Endodermal cell (in vitro differentiated cells): Measurements from ENCODE around the gene GARNL3. TPM values are rescaled to one million over a fixed set of nuclear protein-coding genes. Genes with fewer than 3 reads are reported as not detected.
A peak's percentile ranks its signal among the peaks of the same experiment; 100 is the strongest.

Experiments used
- DNase-seq: peaks from one replicate; pipeline ENCODE4 v3.0.0-alpha.2; 2017
- H3K27ac ChIP-seq: 2 replicates; pipeline ENCODE4 v1.5.1; 2013; ENCODE audit warnings: mild to moderate bottlenecking, low read depth, low read length, moderate library complexity
- H3K27me3 ChIP-seq: 2 replicates; pipeline ENCODE4 v1.6.1; 2013; ENCODE audit warnings: mild to moderate bottlenecking, low read length, moderate library complexity; ENCODE audit not compliant: insufficient read depth, control insufficient read depth, poor library complexity, severe bottlenecking
- H3K36me3 ChIP-seq: 2 replicates; pipeline ENCODE4 v1.7.0; 2013; ENCODE audit warnings: mild to moderate bottlenecking, low read length, moderate library complexity; ENCODE audit not compliant: control insufficient read depth, insufficient read depth
- H3K4me1 ChIP-seq: one replicate; pipeline ENCODE4 v1.7.0; 2013; ENCODE audit warnings: low read length; ENCODE audit not compliant: control insufficient read depth, insufficient read depth
- H3K4me3 ChIP-seq: 2 replicates; pipeline ENCODE4 v1.5.1; 2013; ENCODE audit warnings: mild to moderate bottlenecking, low read length, moderate library complexity
- H3K9ac ChIP-seq: 2 replicates; pipeline ENCODE4 v1.6.1; 2013; ENCODE audit warnings: mild to moderate bottlenecking, low read length, moderate library complexity; ENCODE audit not compliant: poor library complexity, severe bottlenecking; ENCODE audit errors: extremely low read depth
- H3K9me3 ChIP-seq: 2 replicates; pipeline ENCODE4 v1.6.1; 2013; ENCODE audit warnings: mild to moderate bottlenecking, low read length, moderate library complexity; ENCODE audit not compliant: control insufficient read depth
- H3K27ac Mint-ChIP-seq: 2 replicates; pipeline ENCODE4 v1.8.0; 2020; ENCODE audit warnings: mixed read lengths
- H3K27me3 Mint-ChIP-seq: 2 replicates; pipeline ENCODE4 v1.8.0; 2021; ENCODE audit warnings: mild to moderate bottlenecking, mixed read lengths; ENCODE audit not compliant: insufficient read depth
- H3K36me3 Mint-ChIP-seq: 2 replicates; pipeline ENCODE4 v1.8.0; 2020; ENCODE audit warnings: low read depth, mixed read lengths
- H3K4me1 Mint-ChIP-seq: 2 replicates; pipeline ENCODE4 v1.8.0; 2020; ENCODE audit warnings: mixed read lengths
- H3K4me3 Mint-ChIP-seq: 2 replicates; pipeline ENCODE4 v1.8.0; 2020; ENCODE audit warnings: mild to moderate bottlenecking, moderate library complexity, mixed read lengths
- H3K9me3 Mint-ChIP-seq: 2 replicates; pipeline ENCODE4 v1.8.0; 2020; ENCODE audit warnings: mild to moderate bottlenecking, mixed read lengths
- CTCF ChIP-seq: fragments of 200-600 bp; sonication (generic); conservative IDR thresholded peaks from 2 replicates; pipeline ENCODE4 v1.5.0; 2021; ENCODE audit warnings: antibody characterized with exemption, mild to moderate bottlenecking
- WGBS, 2 experiments: methylation state at CpG; one replicate each; pipeline versions ENCODE4 v1.1.5 to v1.1.7; 2013; ENCODE audit warnings: missing lambda C conversion rate in 2 of 2, mixed read lengths in 1 of 2; ENCODE audit not compliant: insufficient coverage in 1 of 2, insufficient read length in 1 of 2; 5-methylcytosine and 5-hydroxymethylcytosine counted together
- total RNA-seq, 2 donors: library from RNA; stranded (reverse); fragmentation: NEBNext Ultra II Directional in 1 of 2; extraction: Animal tissue kit (Norgen Biotek cat#: 25700) in 1 of 2; gene quantifications; 2 replicates in 1 of 2; 3 replicates in 1 of 2; pipeline ENCODE4 v1.2.1, GENCODE V29; 2021

The GARNL3 gene
- total RNA-seq, 2 donors from 2014 or later = 7.2 to 12.8 TPM

DNA sequence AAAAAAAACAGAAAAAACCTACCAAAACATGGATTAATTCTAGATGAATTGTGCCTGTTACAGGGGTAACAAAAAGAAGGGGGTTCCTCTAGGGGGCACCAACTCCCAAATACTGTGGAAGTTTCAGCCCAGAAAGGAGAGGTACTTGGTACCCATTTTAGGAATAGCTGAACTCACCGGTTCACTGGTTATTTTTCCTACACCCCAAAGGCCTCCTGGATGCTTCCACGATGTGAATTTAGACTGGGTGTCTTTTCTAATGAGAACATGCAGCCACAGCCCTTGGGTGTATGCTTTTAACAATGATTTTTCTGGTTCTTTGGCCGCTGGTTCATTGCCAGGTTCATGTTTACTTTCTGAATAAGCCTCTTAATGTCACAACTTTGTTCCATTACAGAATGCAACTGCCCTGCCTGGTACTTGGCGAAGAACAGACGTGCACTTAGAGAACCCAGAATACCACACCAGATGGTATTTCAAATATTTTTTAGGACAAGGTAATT lies 46.7 kb downstream of the GARNL3 start:
- no peaks in the 10 kb centered on the region for H3K36me3 ChIP-seq
- peak; percentile 68 for DNase-seq
- no peaks in the 10 kb centered on the region for H3K9me3 ChIP-seq
- WGBS, 2 experiments = 93 to 94% methylated on average over 2 to 5 of the region's 5 CpGs
- Mint-ChIP-seq H3K9me3 (no peaks in the 10 kb centered on the region), H3K36me3 (no peaks in the 10 kb centered on the region), H3K4me3 (no peak overlapping the region), H3K27ac (no peak overlapping the region), H3K27me3 (no peaks in the 10 kb centered on the region), H3K4me1 (no peaks in the 10 kb centered on the region)
- no peak overlapping the region for H3K9ac ChIP-seq
- TF ChIP-seq CTCF = peak; percentile 67
- H3K27ac ChIP-seq = no peak overlapping the region
- no peaks in the 10 kb centered on the region for H3K4me1 ChIP-seq
- H3K4me3 ChIP-seq = no peak overlapping the region
- H3K27me3 ChIP-seq = no peaks in the 10 kb centered on the region

DNA sequence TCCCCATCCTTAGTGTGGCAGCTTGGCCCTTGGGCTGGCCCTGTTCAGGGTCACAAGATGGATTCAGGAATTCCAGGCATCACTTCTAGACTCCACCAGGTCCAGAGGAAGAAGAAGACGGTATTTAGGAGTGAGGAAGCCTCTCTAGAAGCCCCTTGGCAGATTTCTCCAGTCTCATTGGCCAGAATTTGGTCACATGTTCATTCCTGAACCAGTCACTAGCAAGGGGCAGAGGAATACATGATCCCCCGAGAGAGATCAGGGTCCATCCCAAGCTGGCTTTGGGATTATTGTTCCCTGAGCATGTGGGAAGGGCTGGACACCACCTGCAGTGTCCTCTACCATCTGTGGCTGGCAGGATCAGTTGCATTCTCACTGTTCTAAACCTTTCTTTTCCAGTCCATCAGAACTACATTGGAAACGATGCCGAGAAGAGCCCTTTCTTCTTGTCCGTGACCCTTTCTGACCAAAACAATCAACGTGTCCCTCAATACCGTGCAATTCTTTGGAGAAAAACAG lies 48.5 kb downstream of the GARNL3 start:
- Histone ChIP-seq H3K27ac (no peak overlapping the region), H3K9ac (no peak overlapping the region), H3K4me1 (no peaks in the 10 kb centered on the region), H3K36me3 (no peaks in the 10 kb centered on the region), H3K4me3 (no peak overlapping the region), H3K9me3 (no peaks in the 10 kb centered on the region), H3K27me3 (no peaks in the 10 kb centered on the region)
- H3K27ac Mint-ChIP-seq = no peak overlapping the region
- no peaks in the 10 kb centered on the region for H3K4me1 Mint-ChIP-seq
- H3K36me3 Mint-ChIP-seq = no peaks in the 10 kb centered on the region
- H3K9me3 Mint-ChIP-seq = no peaks in the 10 kb centered on the region
- no peak for DNase-seq
- H3K4me3 Mint-ChIP-seq = no peak overlapping the region
- no peak for TF ChIP-seq CTCF
- no peaks in the 10 kb centered on the region for H3K27me3 Mint-ChIP-seq
- 90 to 94% methylated on average over 7 of the region's 7 CpGs for WGBS, 2 experiments

GRCh38 chr9:127314911-127315310 lies 50.3 kb downstream of the GARNL3 start:
- no peaks in the 10 kb centered on the region for H3K4me1 ChIP-seq
- no peak overlapping the region for H3K27ac ChIP-seq
- Mint-ChIP-seq H3K36me3 (no peaks in the 10 kb centered on the region), H3K4me1 (no peaks in the 10 kb centered on the region), H3K9me3 (no peaks in the 10 kb centered on the region), H3K27me3 (no peaks in the 10 kb centered on the region), H3K27ac (no peak overlapping the region), H3K4me3 (no peak overlapping the region)
- no peak for DNase-seq
- H3K36me3 ChIP-seq = no peaks in the 10 kb centered on the region
- H3K27me3 ChIP-seq = no peaks in the 10 kb centered on the region
- TF ChIP-seq CTCF = no peak
- no peak overlapping the region for H3K9ac ChIP-seq
- H3K9me3 ChIP-seq = no peaks in the 10 kb centered on the region
- 86 to 89% methylated on average over 2 of the region's 2 CpGs for WGBS, 2 experiments
- no peak overlapping the region for H3K4me3 ChIP-seq
